A549 (cell line): Measurements from ENCODE around the gene TUBA4A. TPM values are rescaled to one million over a fixed set of nuclear protein-coding genes. Genes with fewer than 3 reads are reported as not detected.

Experiments
- ATAC-seq, 2 experiments: fragments of 200-7000 bp in 1 of 2; fragments of >200 bp in 1 of 2; cut with Nextera tagmentation in 1 of 2; cut with Tn5 transposase in 1 of 2; 3 replicates each; pipeline versions ENCODE4 v1.8.0 to v1.9.1; 2018 to 2020; ENCODE audit warnings: mild to moderate bottlenecking in 1 of 2, moderate library complexity in 1 of 2
- CTCF ChIA-PET: fragments of 300-600 bp; sonication (Branson Sonifier 250); formaldehyde crosslinking; extraction: SDS; loops from one replicate; lab custom pipeline; 2021; ENCODE audit warnings: antibody characterized with exemption, inconsistent platforms; lab: Yijun Ruan, JAX
- POLR2A ChIA-PET: fragments of 350-600 bp; formaldehyde crosslinking; extraction: SDS; loops from one replicate; lab custom pipeline; 2021; ENCODE audit warnings: antibody characterized with exemption, inconsistent platforms; lab: Yijun Ruan, JAX
- DNase-seq, 2 experiments: peaks; one replicate each; pipeline versions ENCODE4 v3.0.0 to v3.0.0-alpha.2; 2011 to 2016; ENCODE audit warnings: low read depth in 1 of 2, low spot score in 1 of 2
- FAIRE-seq: peaks from 2 replicates; lab custom pipeline; 2011; peaks lifted over from hg19 to GRCh38; lab: Jason Lieb, UNC
- H3K27ac ChIP-seq, 2 experiments: fragments of >200 bp; sonication (Bioruptor Twin); formaldehyde crosslinking; 3 replicates each; pipeline ENCODE4 v1.5.1; 2016 to 2017
- H3K4me1 ChIP-seq: fragments of >200 bp; sonication (Bioruptor Twin); formaldehyde crosslinking; 3 replicates; pipeline ENCODE4 v1.6.1; 2016
- H3K4me2 ChIP-seq: fragments of >200 bp; sonication (Bioruptor Twin); formaldehyde crosslinking; 3 replicates; pipeline ENCODE4 v1.6.1; 2016
- H3K4me3 ChIP-seq: fragments of >200 bp; sonication (Bioruptor Twin); formaldehyde crosslinking; 3 replicates; pipeline ENCODE4 v1.5.1; 2016
- H3K9me3 ChIP-seq: fragments of >200 bp; sonication (Bioruptor Twin); formaldehyde crosslinking; 3 replicates; pipeline ENCODE4 v1.6.1; 2016
- CBX2 ChIP-seq: fragments of 200-600 bp; sonication (generic); IDR thresholded peaks from 2 replicates; pipeline ENCODE4 v1.6.1; 2016; ENCODE audit warnings: low read depth, mild to moderate bottlenecking, borderline replicate concordance
- CBX8 ChIP-seq: fragments of 200-600 bp; sonication (generic); IDR thresholded peaks from 2 replicates; pipeline ENCODE4 v1.6.1; 2016
- EP300 ChIP-seq, 2 experiments: fragments of >200 bp; sonication (Bioruptor Twin); formaldehyde crosslinking; IDR thresholded peaks; 2 replicates in 1 of 2; 3 replicates in 1 of 2; pipeline ENCODE4 v1.6.1; 2016 to 2017
- FOSB ChIP-seq: fragments of 250-450 bp; sonication (Bioruptor Pico); IDR thresholded peaks from 2 replicates; pipeline ENCODE4 v1.5.0; 2020; ENCODE audit warnings: mild to moderate bottlenecking, moderate library complexity
- GATA3 ChIP-seq: IDR thresholded peaks from 2 replicates; pipeline ENCODE4 v1.6.1; 2012; ENCODE audit warnings: borderline replicate concordance
- HDAC2 ChIP-seq: fragments of 200-600 bp; sonication (generic); IDR thresholded peaks from 2 replicates; pipeline ENCODE4 v1.6.1; 2016
- HOXA7 ChIP-seq: fragments of 250-450 bp; sonication (Bioruptor Pico); IDR thresholded peaks from 2 replicates; pipeline ENCODE4 v1.5.0; 2020; ENCODE audit warnings: mild to moderate bottlenecking, moderate library complexity
- HOXB5 ChIP-seq: fragments of 250-450 bp; sonication (Bioruptor Pico); IDR thresholded peaks from 2 replicates; pipeline ENCODE4 v1.5.0; 2020; ENCODE audit warnings: mild to moderate bottlenecking, moderate library complexity
- JUN ChIP-seq, 2 experiments: fragments of >200 bp; sonication (Bioruptor Twin); formaldehyde crosslinking; IDR thresholded peaks; 2 replicates in 1 of 2; 3 replicates in 1 of 2; pipeline ENCODE4 v1.6.1; 2016 to 2017
- JUNB ChIP-seq: fragments of >200 bp; sonication (Bioruptor Twin); formaldehyde crosslinking; IDR thresholded peaks from 2 replicates; pipeline ENCODE4 v1.6.1; 2016
- KDM5A ChIP-seq: fragments of 200-600 bp; sonication (generic); IDR thresholded peaks from 2 replicates; pipeline ENCODE4 v1.6.1; 2016; ENCODE audit warnings: antibody characterized with exemption, mild to moderate bottlenecking
- MAFK ChIP-seq: fragments of 450-650 bp; IDR thresholded peaks from 2 replicates; pipeline ENCODE4 v1.6.1; 2014; ENCODE audit not compliant: partially characterized antibody
- MAX ChIP-seq: IDR thresholded peaks from 2 replicates; pipeline ENCODE4 v1.6.1; 2012
- NPAS2 ChIP-seq: fragments of 250-450 bp; sonication (Bioruptor Pico); IDR thresholded peaks from 2 replicates; pipeline ENCODE4 v1.8.0; 2022; ENCODE audit warnings: mild to moderate bottlenecking, moderate library complexity, borderline replicate concordance
- PBX3 ChIP-seq: IDR thresholded peaks from 2 replicates; pipeline ENCODE4 v1.6.1; 2012
- POLR2A ChIP-seq: IDR thresholded peaks from 2 replicates; pipeline ENCODE4 v1.6.1; 2012; ENCODE audit warnings: mild to moderate bottlenecking, low read length
- POLR2AphosphoS2 ChIP-seq: conservative IDR thresholded peaks from 2 replicates; pipeline ENCODE4 v1.6.1; 2012; ENCODE audit warnings: low read length, improper control_type of control experiment, inconsistent platforms
- RAD21 ChIP-seq, 2 experiments: fragments of >200 bp in 1 of 2; sonication (Bioruptor Twin) in 1 of 2; formaldehyde crosslinking in 1 of 2; IDR thresholded peaks in 1 of 2; conservative IDR thresholded peaks in 1 of 2; 2 replicates in 1 of 2; 3 replicates in 1 of 2; pipeline ENCODE4 v1.6.1; 2012 to 2018; ENCODE audit warnings: inconsistent platforms in 1 of 2
- RCOR1 ChIP-seq: fragments of 150-350 bp; IDR thresholded peaks from 2 replicates; pipeline ENCODE4 v1.6.1; 2014; ENCODE audit warnings: antibody characterized with exemption, low read length, low read depth
- REST ChIP-seq: fragments of 200-600 bp; sonication (generic); IDR thresholded peaks from 2 replicates; pipeline ENCODE4 v1.6.1; 2016; ENCODE audit warnings: antibody characterized with exemption, mild to moderate bottlenecking, moderate library complexity
- RFX5 ChIP-seq: fragments of 450-650 bp; IDR thresholded peaks from 2 replicates; pipeline ENCODE4 v1.7.1; 2014; ENCODE audit warnings: antibody characterized with exemption, mild to moderate bottlenecking, moderate library complexity
- RNF2 ChIP-seq: fragments of 200-600 bp; sonication (generic); IDR thresholded peaks from 2 replicates; pipeline ENCODE4 v1.6.1; 2016; ENCODE audit warnings: low read depth, mild to moderate bottlenecking, antibody characterized with exemption, moderate library complexity, borderline replicate concordance
- SMC3 ChIP-seq: fragments of >200 bp; sonication (Bioruptor Twin); formaldehyde crosslinking; IDR thresholded peaks from 3 replicates; pipeline ENCODE4 v1.6.1; 2018; ENCODE audit warnings: inconsistent platforms
- ZNF302 ChIP-seq: fragments of 250-450 bp; sonication (Bioruptor Pico); IDR thresholded peaks from 2 replicates; pipeline ENCODE4 v1.9.0; 2021; ENCODE audit warnings: inconsistent platforms, mild to moderate bottlenecking, moderate library complexity
- ZSCAN20 ChIP-seq: fragments of 250-450 bp; sonication (Bioruptor Pico); IDR thresholded peaks from 2 replicates; pipeline ENCODE4 v1.8.0; 2022; ENCODE audit warnings: mild to moderate bottlenecking, moderate library complexity
- WGBS: methylation state at CpG from one replicate; pipeline ENCODE4 v1.1.6; 2017; ENCODE audit errors: missing lambda C conversion rate; 5-methylcytosine and 5-hydroxymethylcytosine counted together
- polyA plus RNA-seq, 4 experiments: library from polyadenylated mRNA; depleted of rRNA in 3 of 4; stranded (reverse); fragments of >200 nt; fragmentation: RNase III in 1 of 4; extraction: RNeasy Plus Mini Kit Qiagen cat#74134 plus additional on column Dnase treatment in 1 of 4; gene quantifications; 2 replicates in 3 of 4; 3 replicates in 1 of 4; pipeline ENCODE4 v1.2.3, GENCODE V29; 2011 to 2017
- TF ChIP-seq, protein P1 (sequence below): fragments of 250-450 bp; sonication (Bioruptor Pico); IDR thresholded peaks from 2 replicates; pipeline ENCODE4 v1.5.0; 2021; ENCODE audit warnings: mild to moderate bottlenecking, moderate library complexity, borderline replicate concordance
- TF ChIP-seq, protein P2 (sequence below): fragments of >200 bp; sonication (Bioruptor Twin); formaldehyde crosslinking; IDR thresholded peaks from 3 replicates; pipeline ENCODE4 v1.5.1; 2016
- TF ChIP-seq, protein P3 (sequence below): fragments of 450-650 bp; IDR thresholded peaks from 2 replicates; pipeline ENCODE4 v1.6.1; 2014; ENCODE audit warnings: antibody characterized with exemption

TUBA4A gene
- polyA plus RNA-seq, 2 of the 4 experiments (the other 2 are of a cell fraction), result 222 to 450 TPM

DNA sequence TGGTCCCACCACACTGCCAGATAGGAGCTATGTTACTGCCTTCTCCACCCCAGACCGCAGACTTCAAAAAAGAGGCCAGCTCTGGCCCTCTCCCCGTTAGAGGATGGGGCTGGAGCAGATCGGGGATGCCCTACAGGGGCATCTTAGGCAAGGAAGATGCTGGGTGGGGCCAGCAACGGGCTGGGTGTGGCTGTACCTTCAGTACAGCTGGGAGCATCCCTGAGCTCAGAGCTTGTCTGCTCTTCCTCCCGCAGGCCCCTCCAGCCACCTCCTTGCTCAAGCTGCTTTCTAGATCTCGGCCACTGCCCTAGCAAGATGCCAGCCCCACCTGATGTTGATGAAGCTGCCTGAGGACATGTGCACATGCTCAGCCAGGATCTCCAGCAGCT lies 45.6 kb upstream of the TUBA4A start (continued):
- no peak for TF ChIP-seq REST

GRCh38 chr2:219298759-219299371 lies 45.1 kb upstream of the TUBA4A start:
- no peak overlapping the region for H3K4me3 ChIP-seq

DNA sequence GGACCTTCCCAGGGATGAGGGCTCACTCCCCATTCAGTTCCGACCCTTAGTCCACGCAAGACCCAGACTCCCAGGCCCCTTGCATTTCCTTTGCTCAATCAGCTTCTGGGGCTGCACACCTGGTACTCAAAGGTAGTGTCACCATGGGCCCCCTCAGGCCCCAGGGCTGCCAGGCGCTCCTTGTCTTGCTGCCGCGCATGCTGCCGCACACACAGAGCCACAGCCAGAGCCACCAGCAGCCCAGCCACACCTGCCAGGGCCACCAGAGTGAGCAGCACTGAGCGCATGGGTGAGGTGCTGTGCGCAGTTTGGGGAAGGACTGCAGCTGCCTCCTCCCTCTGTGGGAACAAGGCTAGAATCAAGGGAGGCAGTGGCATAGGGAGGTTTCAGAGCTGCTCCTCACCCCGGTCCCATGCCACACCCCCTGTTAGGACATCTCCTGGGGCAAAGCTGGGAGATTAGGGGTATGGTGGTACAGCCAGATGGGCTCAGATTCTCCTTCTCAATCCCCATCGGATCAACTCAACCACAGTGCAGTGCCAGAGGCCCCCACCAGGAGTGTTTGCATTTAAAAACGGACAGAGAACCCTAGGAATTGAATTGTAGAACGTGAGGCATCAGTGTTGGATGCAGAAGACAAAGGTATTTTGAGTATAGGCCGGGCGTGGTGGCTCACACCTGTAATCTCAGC lies 44.2 kb upstream of the TUBA4A start:
- DNase-seq (no peak), ATAC-seq (peak in 1 of 2 experiments; percentile 13; a peak in 2 of 6 replicates), FAIRE-seq (no peak)
- Histone ChIP-seq H3K4me1 (peaks cover 17% of the 10 kb centered on the region), H3K4me3 (no peak overlapping the region), H3K27ac (no peak overlapping the region), H3K4me2 (no peak overlapping the region), H3K9me3 (no peaks in the 10 kb centered on the region)
- ChIA-PET CTCF (interaction anchor here (1.0 to 16.3 kb wide), 29 partner anchors 10 to 293 kb away, joined by 3 to 540 read pairs (median 5); partner anchors contain the start of genes ABCB6, ANKZF1, ATG9A and CNPPD1), POLR2A (no interaction called here)
- WGBS, result 74% methylated on average over 13 of the region's 14 CpGs
- TF ChIP-seq POLR2AphosphoS2, result no peak
- no peak for TF ChIP-seq RFX5
- TF ChIP-seq GATA3, result no peak
- no peak for TF ChIP-seq NPAS2 (CRISPR knock-in tag)
- no peak for TF ChIP-seq EP300 (IDR thresholded peaks at IDR 0.05)
- no peak for TF ChIP-seq HDAC2
- TF ChIP-seq RCOR1, result no peak
- TF ChIP-seq JUN (IDR thresholded peaks at IDR 0.05), result no peak
- TF ChIP-seq, protein P1, sequence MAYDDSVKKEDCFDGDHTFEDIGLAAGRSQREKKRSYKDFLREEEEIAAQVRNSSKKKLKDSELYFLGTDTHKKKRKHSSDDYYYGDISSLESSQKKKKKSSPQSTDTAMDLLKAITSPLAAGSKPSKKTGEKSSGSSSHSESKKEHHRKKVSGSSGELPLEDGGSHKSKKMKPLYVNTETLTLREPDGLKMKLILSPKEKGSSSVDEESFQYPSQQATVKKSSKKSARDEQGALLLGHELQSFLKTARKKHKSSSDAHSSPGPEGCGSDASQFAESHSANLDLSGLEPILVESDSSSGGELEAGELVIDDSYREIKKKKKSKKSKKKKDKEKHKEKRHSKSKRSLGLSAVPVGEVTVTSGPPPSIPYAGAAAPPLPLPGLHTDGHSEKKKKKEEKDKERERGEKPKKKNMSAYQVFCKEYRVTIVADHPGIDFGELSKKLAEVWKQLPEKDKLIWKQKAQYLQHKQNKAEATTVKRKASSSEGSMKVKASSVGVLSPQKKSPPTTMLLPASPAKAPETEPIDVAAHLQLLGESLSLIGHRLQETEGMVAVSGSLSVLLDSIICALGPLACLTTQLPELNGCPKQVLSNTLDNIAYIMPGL (CRISPR knock-in tag), result no peak
- TF ChIP-seq MAX, result no peak
- TF ChIP-seq ZNF302 (CRISPR knock-in tag), result no peak
- TF ChIP-seq PBX3, result no peak
- no peak for TF ChIP-seq CBX8

More at GRCh38 chr2:219298759-219299371, 45.1 kb upstream of the TUBA4A start:
- 29% methylated on average over 13 of the region's 15 CpGs for WGBS
- 0 out of 6 replicates have a peak overlapping the region, but pooled peaks have one; percentile 19 to 23 for H3K27ac ChIP-seq
- H3K9me3 ChIP-seq, result no peaks in the 10 kb centered on the region
- H3K4me1 ChIP-seq, result peaks cover 11% of the 10 kb centered on the region
- CTCF ChIA-PET, result interaction anchor here (0.6 to 16.3 kb wide), 43 partner anchors 8 to 294 kb away, joined by 3 to 540 read pairs (median 5); partner anchors contain the start of genes ABCB6, ANKZF1, ATG9A and CNPPD1
- DNase-seq (peak; percentile 73 to 86), FAIRE-seq (no peak), ATAC-seq (peak; percentile 52 to 80; a peak in 4 of 6 replicates)
- POLR2A ChIA-PET, result interaction anchor here (0.6 kb wide), 1 partner anchor 373 kb away, joined by 4 read pairs; no protein-coding TSS in a partner anchor
- peak overlapping the region; percentile 60 for H3K4me2 ChIP-seq
- TF ChIP-seq, protein P2, sequence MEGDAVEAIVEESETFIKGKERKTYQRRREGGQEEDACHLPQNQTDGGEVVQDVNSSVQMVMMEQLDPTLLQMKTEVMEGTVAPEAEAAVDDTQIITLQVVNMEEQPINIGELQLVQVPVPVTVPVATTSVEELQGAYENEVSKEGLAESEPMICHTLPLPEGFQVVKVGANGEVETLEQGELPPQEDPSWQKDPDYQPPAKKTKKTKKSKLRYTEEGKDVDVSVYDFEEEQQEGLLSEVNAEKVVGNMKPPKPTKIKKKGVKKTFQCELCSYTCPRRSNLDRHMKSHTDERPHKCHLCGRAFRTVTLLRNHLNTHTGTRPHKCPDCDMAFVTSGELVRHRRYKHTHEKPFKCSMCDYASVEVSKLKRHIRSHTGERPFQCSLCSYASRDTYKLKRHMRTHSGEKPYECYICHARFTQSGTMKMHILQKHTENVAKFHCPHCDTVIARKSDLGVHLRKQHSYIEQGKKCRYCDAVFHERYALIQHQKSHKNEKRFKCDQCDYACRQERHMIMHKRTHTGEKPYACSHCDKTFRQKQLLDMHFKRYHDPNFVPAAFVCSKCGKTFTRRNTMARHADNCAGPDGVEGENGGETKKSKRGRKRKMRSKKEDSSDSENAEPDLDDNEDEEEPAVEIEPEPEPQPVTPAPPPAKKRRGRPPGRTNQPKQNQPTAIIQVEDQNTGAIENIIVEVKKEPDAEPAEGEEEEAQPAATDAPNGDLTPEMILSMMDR, result peak; percentile 86
- TF ChIP-seq POLR2A (no peak), JUNB (no peak), FOSB (CRISPR knock-in tag) (no peak), RNF2 (no peak), HOXA7 (no peak), RFX5 (no peak), HOXB5 (CRISPR knock-in tag) (no peak), ZSCAN20 (CRISPR knock-in tag) (no peak), ZNF302 (CRISPR knock-in tag) (no peak), SMC3 (peak; percentile 87), CBX2 (no peak), KDM5A (no peak), NPAS2 (CRISPR knock-in tag) (no peak), RAD21 (conservative IDR thresholded peaks at IDR 0.05 in 1 of 2, IDR thresholded peaks at IDR 0.05 in 1 of 2) (peak; percentile 80 to 86), JUN (IDR thresholded peaks at IDR 0.05) (no peak), MAFK (no peak)
- TF ChIP-seq, protein P3, sequence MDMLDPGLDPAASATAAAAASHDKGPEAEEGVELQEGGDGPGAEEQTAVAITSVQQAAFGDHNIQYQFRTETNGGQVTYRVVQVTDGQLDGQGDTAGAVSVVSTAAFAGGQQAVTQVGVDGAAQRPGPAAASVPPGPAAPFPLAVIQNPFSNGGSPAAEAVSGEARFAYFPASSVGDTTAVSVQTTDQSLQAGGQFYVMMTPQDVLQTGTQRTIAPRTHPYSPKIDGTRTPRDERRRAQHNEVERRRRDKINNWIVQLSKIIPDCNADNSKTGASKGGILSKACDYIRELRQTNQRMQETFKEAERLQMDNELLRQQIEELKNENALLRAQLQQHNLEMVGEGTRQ, result no peak
